Hepatocyte (in vitro differentiated cells): ENCODE data around the gene C6orf15. TPM values are rescaled to one million over a fixed set of nuclear protein-coding genes. Genes with fewer than 3 reads are reported as not detected.

Experiments
- DNase-seq: peaks from one replicate; pipeline ENCODE4 v3.0.0-alpha.2; 2016; ENCODE audit warnings: low spot score
- H2AFZ ChIP-seq: fragments of 200-600 bp; sonication (generic); 2 replicates; pipeline ENCODE4 v1.6.0; 2016; ENCODE audit warnings: antibody characterized with exemption, mild to moderate bottlenecking
- H3K27ac ChIP-seq: fragments of 200-600 bp; sonication (generic); 2 replicates; pipeline ENCODE4 v1.5.1; 2016; ENCODE audit warnings: mild to moderate bottlenecking
- H3K27me3 ChIP-seq: fragments of 200-600 bp; sonication (generic); 2 replicates; pipeline ENCODE4 v1.6.1; 2016
- H3K36me3 ChIP-seq: fragments of 200-600 bp; sonication (generic); replicated peaks from 2 replicates; pipeline ENCODE4 v1.5.1; 2016; ENCODE audit warnings: low read depth; ENCODE audit not compliant: insufficient read depth
- H3K4me1 ChIP-seq: fragments of 200-600 bp; sonication (generic); 2 replicates; pipeline ENCODE4 v1.5.1; 2016; ENCODE audit warnings: mild to moderate bottlenecking, moderate library complexity; ENCODE audit not compliant: insufficient read depth
- H3K4me2 ChIP-seq: fragments of 200-600 bp; sonication (generic); 2 replicates; pipeline ENCODE4 v1.6.0; 2016
- H3K4me3 ChIP-seq: fragments of 200-600 bp; sonication (generic); 2 replicates; pipeline ENCODE4 v1.5.1; 2016; ENCODE audit warnings: mild to moderate bottlenecking
- H3K79me2 ChIP-seq: fragments of 200-600 bp; sonication (generic); 2 replicates; pipeline ENCODE4 v1.6.0; 2017; ENCODE audit warnings: mild to moderate bottlenecking
- H3K9me2 ChIP-seq: fragments of 200-600 bp; sonication (generic); replicated peaks from 2 replicates; pipeline ENCODE4 v1.6.0; 2017; ENCODE audit warnings: mild to moderate bottlenecking; ENCODE audit not compliant: insufficient read depth
- H3K9me3 ChIP-seq: fragments of 200-600 bp; sonication (generic); 2 replicates; pipeline ENCODE4 v1.5.1; 2016; ENCODE audit warnings: low read depth, mild to moderate bottlenecking
- H4K20me1 ChIP-seq: fragments of 200-600 bp; sonication (generic); 2 replicates; pipeline ENCODE4 v1.6.0; 2016; ENCODE audit warnings: mild to moderate bottlenecking; ENCODE audit not compliant: insufficient read depth, poor library complexity, severe bottlenecking
- EZH2 ChIP-seq: fragments of 200-600 bp; sonication (generic); IDR thresholded peaks from 2 replicates; pipeline ENCODE4 v1.6.1; 2016; ENCODE audit warnings: antibody characterized with exemption, mild to moderate bottlenecking, borderline replicate concordance
- EZH2phosphoT487 ChIP-seq: fragments of 200-600 bp; sonication (generic); IDR thresholded peaks from one replicate; pipeline ENCODE4 v1.6.1; 2018; ENCODE audit warnings: antibody characterized with exemption, mild to moderate bottlenecking, low read depth, moderate library complexity; ENCODE audit not compliant: unreplicated experiment, severe bottlenecking
- WGBS: methylation state at CpG from one replicate; pipeline ENCODE4 v1.1.6; 2016; ENCODE audit warnings: low lambda C conversion rate; ENCODE audit errors: missing lambda C conversion rate; 5-methylcytosine and 5-hydroxymethylcytosine counted together
- polyA plus RNA-seq: library from polyadenylated mRNA; unstranded; fragments of >200 nt; fragmentation: Nextera tagmentation; extraction: Ambion mirVana; gene quantifications from 2 replicates; pipeline ENCODE4 v1.2.1, GENCODE V29; 2016
- total RNA-seq: library from RNA; depleted of rRNA; stranded (reverse); fragments of >200 nt; gene quantifications from 2 replicates; pipeline ENCODE4 v1.2.3, GENCODE V29; 2014
- TF ChIP-seq, protein P1 (sequence below): fragments of 200-600 bp; sonication (generic); IDR thresholded peaks from 2 replicates; pipeline ENCODE4 v1.5.1; 2016; ENCODE audit warnings: antibody characterized with exemption, mild to moderate bottlenecking; ENCODE audit not compliant: poor library complexity

The C6orf15 gene
- total and polyA plus RNA-seq, 2 experiments from 2014 or later: not detected

DNA sequence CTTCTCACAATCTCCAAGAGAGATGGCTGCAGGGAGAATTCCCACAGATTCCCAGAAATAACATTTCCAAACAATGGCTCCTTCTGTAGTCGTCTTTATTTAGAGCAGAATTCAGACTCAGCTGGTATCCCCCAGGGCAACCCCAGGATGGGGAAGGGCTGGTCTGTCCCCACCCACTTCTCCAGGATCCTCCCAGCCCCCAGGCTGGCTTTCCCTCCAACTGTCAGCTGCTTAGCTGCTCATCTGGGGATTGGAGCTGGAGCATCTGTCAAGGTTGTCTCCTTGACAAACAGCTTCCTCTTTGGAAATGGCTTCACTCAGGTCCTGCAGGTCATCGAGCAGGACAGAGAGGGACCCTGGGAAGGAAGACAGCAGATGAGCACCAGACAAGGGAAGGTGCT is 30.0 kb upstream of the C6orf15 start:
- WGBS: 48% methylated on average over 2 of the region's 2 CpGs
- Histone ChIP-seq H3K9me3 (no peaks in the 10 kb centered on the region), H3K4me2 (no peak overlapping the region), H3K4me3 (no peak overlapping the region), H3K79me2 (no peaks in the 10 kb centered on the region), H3K27ac (no peak overlapping the region), H3K27me3 (no peaks in the 10 kb centered on the region), H3K4me1 (peaks cover 4% of the 10 kb centered on the region), H2AFZ (no peak overlapping the region), H3K9me2 (no peaks in the 10 kb centered on the region), H3K36me3 (no peaks in the 10 kb centered on the region), H4K20me1 (no peaks in the 10 kb centered on the region)
- no peak for DNase-seq
- TF ChIP-seq, protein P1, sequence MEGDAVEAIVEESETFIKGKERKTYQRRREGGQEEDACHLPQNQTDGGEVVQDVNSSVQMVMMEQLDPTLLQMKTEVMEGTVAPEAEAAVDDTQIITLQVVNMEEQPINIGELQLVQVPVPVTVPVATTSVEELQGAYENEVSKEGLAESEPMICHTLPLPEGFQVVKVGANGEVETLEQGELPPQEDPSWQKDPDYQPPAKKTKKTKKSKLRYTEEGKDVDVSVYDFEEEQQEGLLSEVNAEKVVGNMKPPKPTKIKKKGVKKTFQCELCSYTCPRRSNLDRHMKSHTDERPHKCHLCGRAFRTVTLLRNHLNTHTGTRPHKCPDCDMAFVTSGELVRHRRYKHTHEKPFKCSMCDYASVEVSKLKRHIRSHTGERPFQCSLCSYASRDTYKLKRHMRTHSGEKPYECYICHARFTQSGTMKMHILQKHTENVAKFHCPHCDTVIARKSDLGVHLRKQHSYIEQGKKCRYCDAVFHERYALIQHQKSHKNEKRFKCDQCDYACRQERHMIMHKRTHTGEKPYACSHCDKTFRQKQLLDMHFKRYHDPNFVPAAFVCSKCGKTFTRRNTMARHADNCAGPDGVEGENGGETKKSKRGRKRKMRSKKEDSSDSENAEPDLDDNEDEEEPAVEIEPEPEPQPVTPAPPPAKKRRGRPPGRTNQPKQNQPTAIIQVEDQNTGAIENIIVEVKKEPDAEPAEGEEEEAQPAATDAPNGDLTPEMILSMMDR: no peak
- TF ChIP-seq EZH2phosphoT487 (no peak), EZH2 (no peak)

DNA sequence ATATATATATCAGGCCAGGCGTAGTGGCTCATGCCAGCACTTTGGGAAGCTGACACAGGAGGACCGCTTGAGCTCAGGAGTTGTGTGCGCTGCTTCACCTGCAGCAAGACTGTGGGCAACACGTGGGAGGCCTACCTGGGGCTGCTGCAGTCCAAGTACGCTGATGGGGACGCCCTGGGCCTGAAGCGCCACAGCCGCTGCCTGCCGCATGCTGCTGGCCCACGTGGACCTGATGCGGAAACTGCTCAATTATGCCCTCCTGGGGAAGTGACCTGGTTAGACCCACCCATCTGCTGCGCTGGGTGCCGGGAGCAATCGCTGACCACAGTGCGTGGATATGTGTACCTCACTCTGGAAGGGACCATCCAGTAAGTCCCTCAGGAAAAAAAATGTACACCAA is 28.3 kb upstream of the C6orf15 start:
- TF ChIP-seq, protein P1: no peak
- no peak for TF ChIP-seq EZH2
- Histone ChIP-seq H3K27ac (no peak overlapping the region), H3K27me3 (no peaks in the 10 kb centered on the region), H2AFZ (no peak overlapping the region), H3K4me3 (no peak overlapping the region), H3K79me2 (no peaks in the 10 kb centered on the region), H3K4me1 (peaks cover 4% of the 10 kb centered on the region), H3K36me3 (no peaks in the 10 kb centered on the region), H4K20me1 (no peaks in the 10 kb centered on the region), H3K4me2 (no peak overlapping the region), H3K9me3 (no peaks in the 10 kb centered on the region), H3K9me2 (no peaks in the 10 kb centered on the region)
- DNase-seq: no peak
- 86% methylated on average over 15 of the region's 15 CpGs for WGBS

DNA sequence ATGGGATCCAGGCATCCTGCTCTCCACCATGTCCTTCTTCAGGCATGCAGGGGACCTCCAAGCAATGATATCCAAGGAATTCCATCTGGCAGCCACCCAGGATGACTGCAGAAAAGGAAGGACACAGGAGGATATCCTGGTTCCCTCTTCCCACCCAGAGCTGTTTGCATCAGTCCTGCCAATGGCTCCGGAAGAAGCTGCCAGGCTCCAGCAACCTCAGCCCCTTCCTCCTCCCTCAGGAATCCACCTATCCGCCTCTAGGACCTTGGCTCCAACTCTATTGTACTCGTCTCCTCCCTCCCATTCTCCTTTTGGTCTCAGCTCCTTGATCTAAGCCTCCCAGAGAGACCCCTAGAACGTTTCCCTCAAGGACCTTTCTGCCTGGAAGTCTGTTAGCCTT is 27.2 kb upstream of the C6orf15 start:
- Histone ChIP-seq H3K79me2 (no peaks in the 10 kb centered on the region), H4K20me1 (no peaks in the 10 kb centered on the region), H3K9me3 (no peaks in the 10 kb centered on the region), H3K36me3 (no peaks in the 10 kb centered on the region), H3K4me2 (no peak overlapping the region), H3K27ac (no peak overlapping the region), H3K4me3 (no peak overlapping the region), H3K9me2 (no peaks in the 10 kb centered on the region), H3K4me1 (peaks cover 4% of the 10 kb centered on the region), H3K27me3 (no peaks in the 10 kb centered on the region), H2AFZ (no peak overlapping the region)
- TF ChIP-seq EZH2 (no peak), EZH2phosphoT487 (no peak)
- TF ChIP-seq, protein P1: no peak
- 22% methylated on average over 4 of the region's 4 CpGs for WGBS
- no peak for DNase-seq

DNA sequence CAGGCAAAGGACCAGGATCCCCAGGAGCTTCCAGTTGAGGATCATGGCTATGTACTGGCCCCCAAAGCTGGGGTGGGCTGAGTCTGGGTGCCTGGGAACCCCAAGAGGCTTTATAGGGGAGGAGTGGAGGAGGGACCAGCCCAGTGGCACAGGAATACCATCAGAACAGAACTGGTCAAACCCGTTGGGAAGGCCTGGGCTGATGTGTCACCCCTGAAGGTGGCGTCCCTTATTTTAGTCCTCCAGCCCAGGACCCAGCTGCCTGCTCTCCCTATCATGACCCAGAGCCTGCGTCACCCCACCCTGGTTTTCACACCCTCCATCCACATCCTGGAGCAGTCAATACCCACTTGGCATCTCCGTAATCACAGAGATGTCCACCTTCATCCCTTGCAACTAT is 26.6 kb upstream of the C6orf15 start, which contains the start of gene PSORS1C2:
Gene PSORS1C2, minus strand, starts transcription at position 85 of the 400 bp plus-strand sequence. Its CDS starts 40 bp downstream, at position 45.
- no peak within 1 kb of the TSS for H3K4me2 ChIP-seq
- no peak for DNase-seq
- H3K27ac ChIP-seq: no peak within 1 kb of the TSS
- no peaks in the 10 kb centered on the region for H3K79me2 ChIP-seq
- TF ChIP-seq, protein P1: no peak
- TF ChIP-seq EZH2phosphoT487: no peak
- no peak for TF ChIP-seq EZH2
- no peaks in the 10 kb centered on the region for H3K36me3 ChIP-seq
- no peaks in the 10 kb centered on the region for H3K9me3 ChIP-seq
- H3K9me2 ChIP-seq: no peaks in the 10 kb centered on the region
- 97% methylated on average over 4 of the region's 4 CpGs for WGBS
- peaks cover 4% of the 10 kb centered on the region for H3K4me1 ChIP-seq
- no peak within 1 kb of the TSS for H3K4me3 ChIP-seq
- H2AFZ ChIP-seq: no peak within 1 kb of the TSS
- H3K27me3 ChIP-seq: no peaks in the 10 kb centered on the region
- H4K20me1 ChIP-seq: no peaks in the 10 kb centered on the region
